GM10248 (cell line): ENCODE data around the gene OSBPL8.

Experiments
- CTCF ChIA-PET: fragments of 300-600 bp; sonication (Branson Sonifier 250); formaldehyde crosslinking; extraction: SDS; loops from one replicate; lab custom pipeline; 2021; ENCODE audit warnings: antibody characterized with exemption; lab: Yijun Ruan, JAX
- POLR2A ChIA-PET: fragments of 350-650 bp; sonication (Branson Sonifier 250); formaldehyde crosslinking; extraction: SDS; loops from one replicate; lab custom pipeline; 2020; ENCODE audit warnings: antibody characterized with exemption; lab: Yijun Ruan, JAX
- DNase-seq: peaks from one replicate; pipeline ENCODE4 v3.0.0; 2012; ENCODE audit errors: extremely low spot score
- CTCF ChIP-seq: IDR thresholded peaks from 2 replicates; pipeline ENCODE4 v1.5.1; 2012; ENCODE audit warnings: mild to moderate bottlenecking, low read depth; ENCODE audit errors: extremely low read depth, missing control alignments, control extremely low read depth

The OSBPL8 gene

DNA sequence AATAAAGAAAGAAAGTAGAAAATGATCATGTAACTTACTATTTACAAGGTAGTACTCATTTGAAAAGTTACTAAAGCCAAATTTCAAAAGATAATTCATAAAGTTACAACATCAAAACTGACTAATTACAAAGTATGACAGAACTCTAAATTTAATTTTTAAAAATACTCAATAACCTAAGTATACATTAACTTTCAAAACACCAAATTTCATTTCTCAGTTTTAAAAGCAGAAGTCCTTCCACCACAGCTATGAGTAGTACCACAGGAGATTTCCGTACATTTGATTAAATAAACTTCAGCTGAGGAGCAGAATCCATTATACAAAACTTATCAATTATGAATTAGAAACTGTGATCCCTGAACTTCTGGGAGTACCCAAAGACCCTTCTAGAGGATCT, 110.6 kb downstream of the OSBPL8 start:
- no peak for DNase-seq
- ChIA-PET CTCF (no interaction called here), POLR2A (no interaction called here)
- no peak for TF ChIP-seq CTCF

DNA sequence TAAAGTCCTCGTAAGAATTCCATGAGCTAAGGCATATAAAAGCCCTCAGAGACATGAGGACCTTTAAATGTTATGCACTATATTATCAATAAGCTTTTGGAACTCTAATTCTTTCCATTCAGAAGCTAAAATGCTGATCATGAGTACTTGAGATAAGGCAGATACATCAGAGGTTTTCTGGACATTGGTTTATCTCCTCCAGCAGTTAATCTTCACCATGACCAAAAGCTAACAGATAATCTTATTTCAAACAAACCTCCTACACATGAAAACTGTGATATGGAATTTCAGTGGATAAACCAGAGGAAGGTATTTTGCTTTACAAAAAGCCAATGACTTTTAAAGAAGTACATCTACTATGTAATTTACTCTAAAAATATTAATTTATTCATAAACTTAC, 113.5 kb downstream of the OSBPL8 start:
- ChIA-PET CTCF (interaction anchor here (1.5 to 1.7 kb wide), 2 partner anchors 10 to 38 kb away, joined by 3 to 6 read pairs; no protein-coding TSS in a partner anchor), POLR2A (no interaction called here)
- DNase-seq = no peak
- no peak for TF ChIP-seq CTCF

DNA sequence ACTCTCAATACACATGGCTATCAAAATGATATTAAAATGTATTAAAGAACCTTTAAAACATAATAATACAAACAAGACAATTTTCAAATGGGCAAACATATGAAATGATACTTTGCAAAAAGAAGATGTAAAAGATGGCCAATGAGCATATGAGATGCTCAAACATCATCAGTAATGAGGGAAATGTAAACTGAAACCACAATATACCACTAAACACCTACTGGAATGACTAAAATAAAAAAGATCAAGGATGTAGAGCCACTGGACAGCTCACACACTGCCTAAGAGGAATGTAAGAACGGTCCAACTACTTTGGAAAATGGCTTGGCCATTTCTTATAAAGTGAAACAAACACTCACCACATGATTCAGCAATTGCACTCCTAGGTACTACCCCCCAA, 114.1 kb downstream of the OSBPL8 start:
- DNase-seq = no peak
- ChIA-PET POLR2A (no interaction called here), CTCF (interaction anchor here (1.5 to 1.7 kb wide), 2 partner anchors 11 to 38 kb away, joined by 3 to 6 read pairs; no protein-coding TSS in a partner anchor)
- no peak for TF ChIP-seq CTCF

GRCh38 chr12:76444408-76444984, 115.1 kb downstream of the OSBPL8 start:
- no peak for DNase-seq

DNA sequence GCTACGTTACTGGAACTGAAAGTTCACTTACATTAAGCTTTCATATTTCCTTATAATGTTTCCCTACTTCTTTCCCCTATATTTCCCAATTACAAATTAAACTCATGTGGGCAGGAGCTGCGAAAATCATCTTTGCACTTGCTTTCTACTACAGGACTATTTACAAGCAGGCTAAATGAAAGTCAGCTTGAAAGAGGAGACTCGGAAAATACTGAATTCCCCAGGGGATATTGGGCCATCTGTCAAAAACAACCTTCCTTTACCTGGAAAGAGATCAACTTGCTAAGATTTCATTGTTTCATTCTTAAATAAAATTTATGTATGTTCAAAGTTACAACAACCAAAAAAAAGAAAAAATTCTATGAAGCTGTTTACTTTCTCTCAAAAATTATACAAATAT, 118.6 kb downstream of the OSBPL8 start:
- no peak for TF ChIP-seq CTCF
- DNase-seq = no peak
- CTCF ChIA-PET = interaction anchor here (1.1 to 2.4 kb wide), 5 partner anchors 12 to 417 kb away, joined by 3 to 5 read pairs (median 4); no protein-coding TSS in a partner anchor
- POLR2A ChIA-PET = no interaction called here

More at GRCh38 chr12:76444408-76444984, 115.1 kb downstream of the OSBPL8 start:
- no peak for TF ChIP-seq CTCF
- ChIA-PET POLR2A (no interaction called here), CTCF (interaction anchor here (1.7 to 2.3 kb wide), 3 partner anchors 11 to 37 kb away, joined by 3 to 22 read pairs (median 5); no protein-coding TSS in a partner anchor)

DNA sequence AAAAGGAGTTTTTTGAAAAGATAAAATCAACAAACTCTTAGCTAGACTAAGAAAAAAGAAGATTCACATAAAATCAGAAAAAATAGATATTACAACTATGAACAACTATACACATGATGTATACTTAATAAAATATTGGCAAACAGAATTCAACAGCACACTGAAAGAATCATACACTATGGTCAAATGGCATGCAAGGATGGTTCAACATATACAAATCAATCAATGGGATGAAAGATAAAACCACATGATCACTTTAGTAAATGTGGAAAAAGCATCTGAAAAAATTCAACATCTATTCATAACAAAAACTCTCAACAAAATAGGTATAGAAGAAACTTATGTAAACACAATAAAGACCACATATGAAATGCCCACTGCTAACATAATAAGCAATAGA, 126.8 kb downstream of the OSBPL8 start:
- CTCF ChIA-PET = no interaction called here
- no peak for TF ChIP-seq CTCF
- DNase-seq = no peak
- POLR2A ChIA-PET = no interaction called here
